Airway epithelial cell (primary cell): ENCODE results near the gene HLF. TPM values are rescaled to one million over a fixed set of nuclear protein-coding genes. Genes with fewer than 3 reads are reported as not detected.

Experiments
- total RNA-seq: library from RNA; depleted of rRNA; stranded (reverse); fragments of >200 nt; gene quantifications from 2 replicates; pipeline ENCODE4 v1.2.3, GENCODE V29; 2015

HLF gene
- total RNA-seq: 0.28 TPM in 1 of 2 replicates, not detected in the other

GRCh38 chr17:55264645-55265298, at the start of gene HLF:
Gene HLF, plus strand, starts transcription at chr17:55264960. Its CDS starts 525 bp downstream, at chr17:55265485.

Other genes with a start within 250 kb of the HLF start
- gene MMD, start 156.9 kb downstream of the HLF start, total RNA-seq: 7.2 and 8.0 TPM in 2 replicates
- not detected in 2 replicates for gene SMIM36, start 246.5 kb downstream of the HLF start, total RNA-seq